Activated CD4-positive, alpha-beta T cell treated with anti-CD3 and anti-CD28 coated beads for 48 hours (primary cell): ENCODE results near the gene IFT74.

Experiments
- DNase-seq: peaks from one replicate; pipeline ENCODE4 v3.0.0-alpha.2; 2020

IFT74 gene

DNA sequence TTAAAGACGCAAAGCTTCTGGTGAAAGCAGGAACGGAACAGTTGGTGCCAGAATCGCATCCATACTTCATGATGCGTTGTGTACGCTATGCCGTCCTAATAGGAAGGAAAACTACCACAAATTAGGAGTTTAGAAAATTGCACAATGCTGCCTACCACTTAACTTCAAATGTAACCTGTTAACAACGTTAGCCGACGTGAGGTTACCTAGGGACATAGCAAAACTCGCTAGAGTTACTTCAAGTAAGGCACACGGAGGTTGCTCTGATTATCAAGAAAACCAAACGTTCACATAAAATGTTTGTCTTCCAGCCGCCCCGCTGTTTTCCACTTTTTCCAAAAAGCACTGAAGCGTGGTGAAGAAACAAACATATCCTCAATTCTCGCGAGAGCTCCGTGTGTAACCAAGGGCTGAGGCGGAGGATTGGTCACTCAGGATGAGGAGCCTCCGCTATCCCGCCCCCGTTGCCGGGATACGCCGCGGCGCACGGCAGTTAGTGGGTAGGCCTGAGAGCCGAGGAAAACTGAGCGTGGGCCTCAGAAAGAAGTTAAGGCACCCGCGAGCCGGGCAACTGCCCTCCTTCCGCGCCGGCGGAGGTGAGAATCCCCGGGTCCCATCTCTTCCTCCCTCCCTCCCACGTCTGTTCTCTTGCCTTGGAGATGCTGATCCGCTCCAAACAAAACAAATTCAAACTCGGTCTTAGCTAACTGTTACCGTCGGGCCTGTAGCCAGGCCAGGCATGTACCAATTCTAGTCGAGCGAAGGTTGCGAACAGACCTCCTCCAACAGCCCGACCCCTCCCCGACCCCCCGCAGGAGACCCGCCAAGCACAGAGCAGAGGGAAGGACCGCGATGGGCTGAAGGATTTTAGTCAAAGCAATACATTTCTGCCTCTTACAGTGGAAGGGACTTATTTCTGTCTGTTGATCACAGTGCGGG lies at the start of gene IFT74:
TSS of gene IFT74 (plus strand) at position 492 of the 939 bp plus-strand sequence. CDS start 5,556 bp downstream, outside the sequence.
- peak; percentile 96 for DNase-seq

DNA sequence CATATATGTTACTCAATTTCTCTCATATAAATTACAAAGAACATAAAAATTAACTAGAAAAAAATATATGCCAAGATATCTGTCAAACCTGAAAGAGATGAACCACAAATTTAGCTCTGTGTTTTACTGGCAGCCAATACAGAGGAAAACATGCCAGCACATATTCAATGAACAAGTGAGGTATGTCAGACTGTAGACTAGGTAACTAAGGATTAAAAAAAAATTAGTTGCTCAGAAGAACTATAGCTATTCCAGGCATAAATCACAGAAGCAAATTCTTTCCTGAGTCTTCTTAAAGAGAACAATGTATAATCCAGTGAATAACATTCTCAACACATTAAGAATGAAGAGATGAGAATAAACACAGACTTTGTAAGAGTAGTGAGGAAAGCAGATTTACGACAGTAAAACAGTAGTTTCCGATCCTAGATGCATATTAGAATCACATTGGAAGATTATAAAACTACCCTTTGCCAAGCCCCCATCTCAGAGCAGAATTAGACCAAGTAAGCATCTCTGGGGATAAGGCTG lies 43.0 kb upstream of the IFT74 start:
- no peak for DNase-seq

DNA sequence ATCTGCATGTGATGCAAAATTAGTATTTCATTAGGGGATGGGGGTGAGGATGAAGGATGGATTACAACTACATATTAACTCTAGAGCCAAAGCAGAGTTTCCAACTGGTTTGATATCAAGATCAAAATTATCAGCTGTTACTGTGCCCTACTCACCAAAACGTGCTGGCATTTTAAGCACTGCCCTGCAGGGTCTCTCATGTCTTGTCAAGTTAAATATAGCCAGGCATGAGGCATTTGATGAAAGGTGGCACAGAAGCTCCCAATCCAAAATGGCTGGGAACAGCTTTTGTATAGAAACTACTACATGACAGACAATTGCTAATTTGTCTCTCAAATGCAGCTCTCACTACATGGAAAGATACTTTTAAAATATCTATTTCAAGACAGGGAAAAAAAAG lies 36.5 kb upstream of the IFT74 start:
- no peak for DNase-seq

DNA sequence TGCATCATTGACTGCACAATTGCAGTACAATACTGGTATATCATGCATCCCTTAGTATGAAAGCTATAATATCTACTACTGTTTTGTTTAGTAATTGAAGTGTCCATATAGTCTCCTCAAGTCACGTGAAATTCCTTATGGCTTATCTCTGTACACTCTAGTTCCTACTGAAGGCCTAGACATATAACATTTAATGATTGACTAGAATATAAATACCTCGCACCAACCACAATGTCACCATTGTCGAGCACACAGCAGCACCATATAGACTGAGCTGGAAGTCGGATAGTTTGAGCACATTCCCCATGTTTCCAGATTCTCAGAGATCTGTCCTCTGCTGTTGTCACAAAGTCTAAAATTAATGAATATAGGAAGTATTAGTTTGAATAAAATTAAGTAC lies 30.6 kb upstream of the IFT74 start:
- no peak for DNase-seq

DNA sequence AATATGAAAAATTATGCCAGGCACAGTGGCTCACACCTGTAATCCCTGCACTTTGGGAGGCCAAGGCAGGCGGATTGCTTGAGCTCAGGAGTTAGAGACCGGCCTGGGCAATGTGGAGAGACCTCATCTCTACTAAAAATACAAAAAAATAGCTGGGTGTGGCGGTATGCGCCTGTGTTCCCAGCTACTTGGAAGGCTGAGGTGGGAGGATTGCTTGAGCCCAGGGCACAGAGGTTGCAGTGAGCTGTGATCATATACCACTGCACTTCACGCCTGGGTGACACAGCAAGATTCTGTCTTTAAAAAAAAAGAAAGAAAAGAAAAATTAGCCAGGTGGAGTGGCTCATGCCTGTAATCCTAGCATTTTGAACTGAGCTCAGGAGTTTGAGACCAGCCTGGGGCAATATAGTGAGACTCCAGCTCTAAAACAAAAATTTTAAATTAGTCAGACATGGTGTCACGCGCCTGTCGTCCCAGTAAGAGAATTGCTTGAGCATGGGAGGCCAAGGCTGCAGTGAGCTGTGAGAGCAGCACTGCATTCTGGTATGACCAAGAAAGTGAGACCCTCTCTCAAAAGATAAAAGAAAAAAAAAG lies 27.2 kb upstream of the IFT74 start:
- no peak for DNase-seq

- DNase-seq: no peak
These were observed 20.4 kb upstream of the IFT74 start for GRCh38 chr9:26935847-26936246.

DNA sequence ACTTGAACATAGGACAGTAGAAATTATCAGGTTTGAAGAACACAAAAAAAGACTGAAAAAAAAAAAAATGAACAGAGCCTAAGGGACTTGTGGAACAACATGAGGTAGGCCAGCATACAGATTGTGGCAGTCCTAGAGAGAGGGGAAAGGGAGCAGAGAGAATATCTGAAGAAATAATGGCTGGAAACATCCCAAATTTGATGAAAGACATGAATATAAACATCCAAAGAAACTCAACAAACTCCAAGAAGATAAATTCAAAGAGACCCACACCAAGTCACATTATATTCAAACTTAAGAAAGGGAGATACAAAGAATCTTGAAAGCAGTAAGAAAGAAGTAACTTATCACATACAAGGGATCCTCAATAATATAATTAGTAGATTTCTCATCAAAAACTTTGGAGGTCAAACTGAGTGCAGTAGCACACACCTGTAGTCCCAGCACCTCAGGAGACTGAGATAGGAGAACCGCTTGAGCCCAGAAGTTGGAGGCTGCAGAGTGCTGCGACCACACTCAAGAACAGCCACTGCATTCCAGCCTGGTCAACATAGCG lies 18.3 kb upstream of the IFT74 start:
- DNase-seq: no peak

DNA sequence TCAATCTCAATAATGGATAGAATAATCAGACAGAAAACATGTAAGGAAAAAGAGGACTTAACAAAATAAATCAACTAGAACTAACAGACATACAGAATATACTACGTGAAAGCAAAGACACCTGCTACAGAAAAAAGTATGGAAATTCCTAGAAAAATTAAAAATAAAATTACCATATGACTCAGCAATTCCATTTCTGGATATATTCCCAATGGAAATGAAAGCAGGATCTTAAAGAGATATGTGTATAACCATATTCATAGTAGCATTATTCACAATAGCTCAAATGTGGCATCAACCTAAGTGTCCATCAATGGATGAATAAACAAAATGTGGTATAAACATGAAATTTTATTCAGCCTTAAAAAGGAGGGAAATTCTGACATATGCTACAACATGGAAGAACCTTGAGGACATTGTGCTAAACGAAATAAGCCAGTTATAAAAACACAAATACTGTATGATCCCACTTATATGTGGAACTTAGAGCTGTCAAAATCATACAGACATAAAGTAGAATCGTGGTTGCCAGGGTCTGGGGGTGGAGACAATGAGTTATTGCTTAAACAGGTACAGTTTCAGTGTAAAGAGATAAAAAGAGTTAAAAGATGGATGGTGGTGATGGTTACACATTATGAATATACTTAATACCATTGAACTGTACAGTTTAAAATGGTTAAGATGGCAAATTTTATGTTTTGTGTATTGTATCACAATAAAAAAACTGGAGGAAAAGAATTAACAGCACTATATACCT lies 16.1 kb upstream of the IFT74 start:
- no peak for DNase-seq

- DNase-seq: no peak
These were observed 15.4 kb upstream of the IFT74 start for GRCh38 chr9:26940779-26941178.

DNA sequence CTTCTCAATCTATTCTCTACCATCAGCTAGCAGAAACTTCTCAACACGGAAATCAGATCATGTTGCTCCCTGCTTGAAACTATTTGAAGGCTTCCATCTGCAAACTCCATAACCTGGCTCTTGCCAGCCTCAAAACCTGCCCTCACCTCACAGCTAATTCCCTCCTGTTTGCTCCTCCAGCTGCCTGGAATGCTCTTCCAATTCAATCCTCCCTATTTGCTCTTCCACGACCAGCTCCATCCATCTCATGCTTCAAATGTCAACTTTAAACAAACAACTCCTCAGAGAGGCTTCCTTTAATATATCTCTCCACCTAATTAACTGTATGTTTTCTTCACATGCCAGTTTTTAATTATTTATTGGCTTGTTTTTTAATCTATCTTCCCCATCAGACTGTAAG lies 10.6 kb upstream of the IFT74 start:
- DNase-seq: no peak

DNA sequence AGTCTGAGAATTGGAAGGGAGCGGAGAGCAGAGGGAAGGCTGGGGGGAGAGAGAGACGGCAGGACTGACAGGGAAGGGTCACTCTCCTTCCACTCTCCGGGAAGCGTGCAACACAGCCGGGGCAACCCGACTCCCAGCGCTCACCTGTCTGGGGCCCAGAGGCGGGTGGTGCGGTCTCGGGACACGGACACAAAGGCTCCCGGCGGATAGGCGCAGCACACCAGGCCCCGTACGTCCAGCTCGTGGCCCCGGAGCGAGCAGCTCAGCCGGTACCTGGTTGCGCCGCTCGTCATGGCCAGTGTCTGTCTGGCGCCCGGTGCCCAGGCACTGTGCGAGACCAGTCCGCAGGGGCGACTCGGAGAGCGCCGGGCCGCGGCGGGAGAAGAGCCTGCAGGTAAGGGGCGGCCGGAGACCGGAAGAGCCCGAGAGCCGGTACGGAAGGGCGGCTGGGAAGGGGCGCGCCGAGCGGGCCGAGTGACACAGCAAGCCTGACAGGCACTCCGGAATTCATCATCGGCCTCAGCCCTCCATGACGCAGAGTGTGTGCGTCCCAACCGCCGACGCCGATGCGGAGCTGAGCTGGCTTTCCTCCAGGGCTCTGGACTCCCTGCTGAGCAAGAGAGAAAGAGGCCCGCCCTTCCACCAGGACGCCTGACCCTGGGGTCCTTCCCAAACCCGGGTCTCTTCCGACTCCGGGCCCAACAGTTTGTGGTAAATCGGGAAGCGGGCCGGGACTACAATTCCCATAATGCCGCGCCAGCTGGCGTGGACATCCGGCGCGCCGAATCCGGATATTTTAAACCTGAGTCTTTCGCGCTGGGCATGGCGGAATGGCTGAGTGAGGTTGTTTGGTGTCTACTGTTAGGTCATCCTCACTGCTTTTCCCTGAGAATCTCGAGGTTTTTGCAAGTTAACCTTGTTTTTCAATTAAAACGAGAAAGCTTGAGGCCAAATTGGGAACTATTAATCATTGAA lies 9.2 kb upstream of the IFT74 start, which contains the start of gene PLAA:
TSS of gene PLAA (minus strand) at position 490 of the 975 bp plus-strand sequence. CDS start at position 293, 197 bp downstream.
- DNase-seq: peak; percentile 89

DNA sequence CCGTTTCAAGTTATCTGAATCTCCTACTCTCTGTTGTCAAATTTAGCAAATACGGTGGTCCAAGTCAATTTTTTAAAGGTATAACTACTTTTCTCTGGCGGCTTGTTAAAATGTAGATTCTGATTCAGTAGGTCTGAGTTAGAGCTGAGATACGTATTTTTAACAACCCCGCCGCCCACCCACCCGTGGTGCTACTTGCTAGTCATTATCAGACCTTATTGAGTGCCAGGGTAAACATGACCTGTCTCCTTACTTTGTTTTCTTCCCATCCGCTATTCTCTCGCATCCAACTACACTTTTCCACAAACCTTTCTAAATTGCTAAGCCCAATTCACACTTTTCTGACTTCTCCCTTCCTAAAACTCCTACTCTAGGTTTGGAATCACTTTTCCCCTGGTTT lies 8.5 kb upstream of the IFT74 start:
- peak; percentile 69 for DNase-seq

GRCh38 chr9:26949637-26950069 lies 6.6 kb upstream of the IFT74 start:
- DNase-seq: no peak

- no peak for DNase-seq
These were observed 5.7 kb upstream of the IFT74 start for GRCh38 chr9:26950521-26950920.

DNA sequence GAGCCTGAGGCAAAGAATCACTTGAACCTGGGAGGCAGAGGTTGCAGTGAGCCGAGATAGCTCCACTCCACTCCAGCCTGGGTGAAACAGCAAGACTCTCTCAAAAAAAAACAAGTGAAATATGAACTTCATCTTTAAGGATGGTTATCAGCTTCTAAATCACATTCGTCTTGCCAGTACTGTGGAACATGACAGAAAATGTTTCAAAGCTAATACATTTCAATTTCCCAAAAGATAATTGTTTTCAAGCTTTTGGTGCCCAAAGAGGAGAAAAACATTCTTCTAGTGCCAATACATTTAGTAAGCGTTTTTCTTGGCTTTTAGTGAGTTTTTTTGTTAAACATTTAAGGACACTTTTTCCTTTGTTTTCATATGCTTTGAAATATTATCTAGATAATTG lies 4.4 kb upstream of the IFT74 start:
- DNase-seq: no peak

- no peak for DNase-seq
These were observed 2.1 kb upstream of the IFT74 start for GRCh38 chr9:26954050-26954508.

DNA sequence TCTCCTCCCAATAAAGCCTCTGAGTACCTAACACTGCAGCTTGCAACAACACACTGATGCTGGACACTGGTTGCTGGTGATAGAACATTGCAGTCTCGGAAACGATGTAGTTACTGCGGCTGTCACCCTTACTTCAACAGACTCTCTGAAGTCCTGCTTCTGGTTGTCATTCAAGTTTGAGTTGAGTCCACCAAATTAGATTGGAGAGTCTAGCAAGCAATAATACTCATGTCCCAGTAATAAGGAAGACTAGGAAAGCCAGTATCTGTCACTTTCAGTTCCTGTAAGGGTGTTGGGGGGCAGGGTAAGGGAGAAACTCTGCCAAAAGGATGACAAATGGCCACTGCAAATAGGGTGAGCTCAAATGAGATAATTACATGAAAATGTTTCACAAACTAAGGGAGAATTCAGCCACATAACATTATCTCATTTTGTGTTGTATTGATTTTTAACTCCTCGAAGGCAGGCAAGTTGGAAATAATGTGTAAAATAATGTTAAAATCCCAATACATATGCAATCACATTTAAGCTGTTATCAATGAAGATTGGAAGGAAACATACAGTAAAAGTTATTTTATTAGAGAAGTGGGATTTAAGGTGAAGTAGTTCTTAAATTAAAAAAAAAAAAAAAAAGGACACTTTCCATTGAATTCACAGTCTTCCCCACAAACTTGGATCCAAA lies 849 bp upstream of the IFT74 start:
- no peak for DNase-seq

- no peak for DNase-seq
These were observed 635 bp downstream of the IFT74 start for GRCh38 chr9:26956860-26957233.

DNA sequence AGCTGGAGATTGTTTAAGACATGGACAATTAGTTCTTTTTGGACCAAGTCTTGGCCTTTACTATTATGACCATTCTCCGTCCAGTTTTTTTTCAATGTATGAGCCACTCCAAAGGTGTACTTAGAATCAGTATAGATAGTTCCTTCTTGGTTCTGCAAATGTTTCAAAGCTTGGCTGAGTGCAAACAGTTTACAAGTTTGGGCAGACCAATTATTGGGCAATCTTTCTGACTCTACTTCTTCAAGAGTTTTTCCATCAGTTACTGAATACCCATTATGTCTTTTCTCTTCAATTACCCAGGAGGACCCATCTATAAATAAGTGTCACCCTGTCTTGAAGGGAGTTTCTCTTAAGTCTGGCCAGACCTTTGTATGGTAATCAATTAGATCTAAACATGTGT lies 15.5 kb downstream of the IFT74 start:
- no peak for DNase-seq

GRCh38 chr9:26973989-26974388 lies 17.8 kb downstream of the IFT74 start:
- no peak for DNase-seq

DNA sequence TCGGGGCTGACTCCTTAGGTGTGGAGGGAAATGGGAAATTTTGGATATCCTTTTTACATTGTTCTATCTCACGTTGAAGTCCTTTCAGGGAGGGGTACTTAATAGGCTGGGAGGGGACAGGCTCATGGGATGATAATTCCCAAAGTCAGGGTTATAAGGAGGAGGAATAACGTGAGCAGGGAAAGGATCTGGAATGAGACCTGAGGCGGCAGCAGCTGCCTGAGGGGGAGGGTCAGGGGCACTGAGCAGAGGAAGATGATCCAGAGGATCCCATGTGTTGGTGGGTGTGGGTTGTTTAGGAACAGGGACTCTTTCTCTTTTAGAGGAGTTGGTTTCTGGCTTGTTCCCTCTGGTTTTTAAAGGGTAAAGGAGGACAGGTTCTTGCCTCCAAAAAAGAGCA lies 18.7 kb downstream of the IFT74 start:
- no peak for DNase-seq
